Spleen (tissue), 11 donors: ENCODE measurements around the gene CFAP97D1. TPM values are rescaled to one million over a fixed set of nuclear protein-coding genes. Genes with fewer than 3 reads are reported as not detected.

ENCODE experiments used
- DNase-seq: peaks from one replicate; pipeline ENCODE4 v3.0.0-alpha.2; 2020
- H3K27ac ChIP-seq, 8 donors: fragments of 200-600 bp; sonication (generic) in 7 of 8; 1 replicate in 4 of 8; 2 replicates in 4 of 8; pipeline versions ENCODE4 v1.5.0 to v1.8.0; 2016 to 2021; ENCODE audit warnings: inconsistent platforms in 4 of 8, mild to moderate bottlenecking in 4 of 8, moderate library complexity in 1 of 8
- H3K27me3 ChIP-seq, 7 donors: fragments of 200-600 bp; sonication (generic) in 6 of 7; replicated peaks in 1 of 7; 1 replicate in 4 of 7; 2 replicates in 3 of 7; pipeline versions ENCODE4 v1.5.0 to v1.8.0; 2016 to 2021; ENCODE audit warnings: inconsistent platforms in 3 of 7, mild to moderate bottlenecking in 1 of 7
- H3K36me3 ChIP-seq, 6 donors: fragments of 200-600 bp; sonication (generic) in 5 of 6; 1 replicate in 4 of 6; 2 replicates in 2 of 6; pipeline versions ENCODE4 v1.5.0 to v1.8.0; 2016 to 2021; ENCODE audit warnings: inconsistent platforms in 2 of 6
- H3K4me1 ChIP-seq, 6 donors: fragments of 200-600 bp; sonication (generic) in 5 of 6; 1 replicate in 3 of 6; 2 replicates in 3 of 6; pipeline versions ENCODE4 v1.5.0 to v1.8.0; 2016 to 2021; ENCODE audit warnings: inconsistent platforms in 3 of 6
- H3K4me3 ChIP-seq, 8 donors: fragments of 200-600 bp; sonication (generic) in 7 of 8; 1 replicate in 4 of 8; 2 replicates in 4 of 8; pipeline versions ENCODE4 v1.5.0 to v1.8.0; 2016 to 2021; ENCODE audit warnings: inconsistent platforms in 4 of 8, mild to moderate bottlenecking in 4 of 8, moderate library complexity in 2 of 8
- H3K9me3 ChIP-seq, 8 donors: fragments of 200-600 bp; sonication (generic) in 7 of 8; 1 replicate in 4 of 8; 2 replicates in 4 of 8; pipeline versions ENCODE4 v1.5.0 to v1.8.0; 2016 to 2021; ENCODE audit warnings: inconsistent platforms in 4 of 8
- POLR2A ChIP-seq, 3 donors: fragments of 450-650 bp; IDR thresholded peaks; one replicate each; pipeline ENCODE4 v1.5.1; 2017; ENCODE audit warnings: antibody characterized with exemption in 3 of 3, mild to moderate bottlenecking in 1 of 3
- POLR2AphosphoS5 ChIP-seq, 3 donors: sonication (generic); formaldehyde crosslinking; IDR thresholded peaks; one replicate each; pipeline ENCODE4 v1.5.1; 2017; ENCODE audit warnings: antibody characterized with exemption in 3 of 3
- WGBS, 5 donors: extraction: QIAGEN DNeasy Blood & Tissue Kit in 3 of 5; methylation state at CpG; one replicate each; pipeline versions ENCODE4 v1.1.5 to v1.1.7; 2013 to 2018; 5-methylcytosine and 5-hydroxymethylcytosine counted together
- intact Hi-C: fragments of 100-400 bp; cut with DNase I; formaldehyde crosslinking; loops from one replicate; pipeline ENCODE4 v1.15.0; 2023; ENCODE audit warnings: low total_unique reads
- polyA plus RNA-seq, 3 donors: library from polyadenylated mRNA; stranded (reverse); fragments of 200-250 nt; gene quantifications; one replicate each; pipeline ENCODE4 v1.2.1, GENCODE V29; 2013
- total RNA-seq, 7 donors: library from RNA; depleted of rRNA in 3 of 7; stranded (reverse); fragments of >200 nt in 3 of 7; fragmentation: NEBNext Ultra II Directional in 4 of 7; extraction: Animal tissue kit (Norgen Biotek cat#: 25700) in 4 of 7; gene quantifications; one replicate each; pipeline versions ENCODE4 v1.1.0 to v1.2.1, GENCODE V29; 2016 to 2021
- TF ChIP-seq, protein P1 (sequence below), 11 experiments: fragments of 200-600 bp in 7 of 11; fragments of 450-650 bp in 4 of 11; sonication (generic) in 4 of 11; IDR thresholded peaks in 8 of 11; conservative IDR thresholded peaks in 3 of 11; 1 replicate in 7 of 11; 2 replicates in 4 of 11; pipeline versions ENCODE4 v1.4.0 to v1.8.0; 2016 to 2021; ENCODE audit warnings: antibody characterized with exemption in 11 of 11, inconsistent platforms in 4 of 11, mild to moderate bottlenecking in 1 of 11
- donor health status: healthy with polysubstance abuse.
- donor health status: DM: no; HTN: no; CAD: no; lungs with moderate emphysema.
- donor health status: DM: no; HTN: no; CAD: no.
- donor health status: Bipolar disorder and iron deficiency.
- donor health status: healthy.
- donor health status: DM: no; HTN: no; CAD: no.
- donor health status: DM: yes; HTN: yes; CAD: no.

The CFAP97D1 gene
- total and polyA plus RNA-seq, 10 donors, result 0.06 to 0.32 (median 0.19) TPM; not detected in 5

DNA sequence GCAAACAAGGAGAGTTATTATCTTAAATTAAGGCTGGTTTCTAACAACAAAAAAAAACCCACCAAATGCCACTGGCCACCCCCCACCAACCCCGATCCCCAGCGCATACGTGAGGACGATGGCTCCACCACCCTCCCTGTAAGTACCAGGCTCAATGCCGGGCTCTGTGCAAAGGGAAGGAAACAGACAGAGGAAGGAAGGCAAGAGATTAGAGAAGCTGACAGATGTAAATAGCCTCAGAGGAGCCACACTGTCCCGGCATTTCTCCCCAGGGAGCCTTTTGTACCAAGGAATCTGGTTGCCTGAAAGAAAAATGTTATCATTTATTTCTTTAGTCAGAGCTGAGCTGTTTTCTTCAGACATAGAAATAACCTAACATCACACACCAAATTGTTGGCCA is 34.7 kb upstream of the CFAP97D1 start:
- TF ChIP-seq POLR2AphosphoS5 (IDR thresholded peaks at IDR 0.05) (no peak), POLR2A (IDR thresholded peaks at IDR 0.05) (no peak)
- TF ChIP-seq, protein P1, sequence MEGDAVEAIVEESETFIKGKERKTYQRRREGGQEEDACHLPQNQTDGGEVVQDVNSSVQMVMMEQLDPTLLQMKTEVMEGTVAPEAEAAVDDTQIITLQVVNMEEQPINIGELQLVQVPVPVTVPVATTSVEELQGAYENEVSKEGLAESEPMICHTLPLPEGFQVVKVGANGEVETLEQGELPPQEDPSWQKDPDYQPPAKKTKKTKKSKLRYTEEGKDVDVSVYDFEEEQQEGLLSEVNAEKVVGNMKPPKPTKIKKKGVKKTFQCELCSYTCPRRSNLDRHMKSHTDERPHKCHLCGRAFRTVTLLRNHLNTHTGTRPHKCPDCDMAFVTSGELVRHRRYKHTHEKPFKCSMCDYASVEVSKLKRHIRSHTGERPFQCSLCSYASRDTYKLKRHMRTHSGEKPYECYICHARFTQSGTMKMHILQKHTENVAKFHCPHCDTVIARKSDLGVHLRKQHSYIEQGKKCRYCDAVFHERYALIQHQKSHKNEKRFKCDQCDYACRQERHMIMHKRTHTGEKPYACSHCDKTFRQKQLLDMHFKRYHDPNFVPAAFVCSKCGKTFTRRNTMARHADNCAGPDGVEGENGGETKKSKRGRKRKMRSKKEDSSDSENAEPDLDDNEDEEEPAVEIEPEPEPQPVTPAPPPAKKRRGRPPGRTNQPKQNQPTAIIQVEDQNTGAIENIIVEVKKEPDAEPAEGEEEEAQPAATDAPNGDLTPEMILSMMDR (IDR thresholded peaks at IDR 0.05 in 8 of 11, conservative IDR thresholded peaks at IDR 0.05 in 3 of 11), result no peak
- Histone ChIP-seq H3K4me1 (peaks cover 2 to 32% (median 18%) of the 10 kb centered on the region in 6 donors), H3K4me3 (no peak overlapping the region), H3K36me3 (no peaks in the 10 kb centered on the region), H3K9me3 (peaks cover 0 to 4% (median 0%) of the 10 kb centered on the region in 8 donors), H3K27ac (peak overlapping the region in 3 of 8 donors; percentile 22 to 48 (median 36)), H3K27me3 (peaks cover 0 to 58% (median 0%) of the 10 kb centered on the region in 7 donors)
- intact Hi-C loops, result no loop called here
- no peak for DNase-seq
- WGBS, 5 donors, result 1 to 8% (median 3%) methylated on average over 6 of the region's 6 CpGs

- Histone ChIP-seq H3K36me3 (no peaks in the 10 kb centered on the region), H3K27me3 (peaks cover 0 to 48% (median 6%) of the 10 kb centered on the region in 7 donors), H3K4me3 (no peak overlapping the region), H3K4me1 (peaks cover 6 to 42% (median 25%) of the 10 kb centered on the region in 6 donors), H3K27ac (no peak overlapping the region), H3K9me3 (no peaks in the 10 kb centered on the region)
- DNase-seq, result no peak
- TF ChIP-seq, protein P1 (IDR thresholded peaks at IDR 0.05 in 8 of 11, conservative IDR thresholded peaks at IDR 0.05 in 3 of 11), result no peak
- TF ChIP-seq POLR2A (IDR thresholded peaks at IDR 0.05), result no peak
- TF ChIP-seq POLR2AphosphoS5 (IDR thresholded peaks at IDR 0.05), result no peak
- WGBS, 5 donors, result 57 to 79% (median 70%) methylated on average over 5 of the region's 5 CpGs
- intact Hi-C loops, result no loop called here
These were observed 30.1 kb upstream of the CFAP97D1 start for GRCh38 chr17:43750153-43750552.

GRCh38 chr17:43753493-43754129 is 26.6 kb upstream of the CFAP97D1 start:
- H3K4me3 ChIP-seq, result no peak overlapping the region
- peaks cover 0 to 60% (median 18%) of the 10 kb centered on the region in 7 donors for H3K27me3 ChIP-seq
- no peaks in the 10 kb centered on the region for H3K9me3 ChIP-seq
- H3K36me3 ChIP-seq, result no peaks in the 10 kb centered on the region
- H3K27ac ChIP-seq, result no peak overlapping the region
- WGBS, 5 donors, result 47 to 58% (median 56%) methylated on average over 5 of the region's 5 CpGs
- no peak for DNase-seq
- intact Hi-C loops, result no loop called here
- H3K4me1 ChIP-seq, result peaks cover 11 to 37% (median 20%) of the 10 kb centered on the region in 6 donors
- TF ChIP-seq POLR2A (IDR thresholded peaks at IDR 0.05) (no peak), POLR2AphosphoS5 (IDR thresholded peaks at IDR 0.05) (no peak)
- TF ChIP-seq, protein P1 (IDR thresholded peaks at IDR 0.05 in 8 of 11, conservative IDR thresholded peaks at IDR 0.05 in 3 of 11), result no peak

GRCh38 chr17:43754947-43755346 is 25.3 kb upstream of the CFAP97D1 start:
- H3K4me3 ChIP-seq, result peak overlapping the region in 5 of 8 donors; percentile 4 to 45 (median 24)
- TF ChIP-seq POLR2AphosphoS5 (IDR thresholded peaks at IDR 0.05) (no peak), POLR2A (IDR thresholded peaks at IDR 0.05) (no peak)
- TF ChIP-seq, protein P1 (IDR thresholded peaks at IDR 0.05 in 8 of 11, conservative IDR thresholded peaks at IDR 0.05 in 3 of 11), result no peak

More at GRCh38 chr17:43754947-43755346, 25.3 kb upstream of the CFAP97D1 start:
- Histone ChIP-seq H3K27me3 (peaks cover 0 to 63% (median 18%) of the 10 kb centered on the region in 7 donors), H3K4me1 (peaks cover 11 to 31% (median 19%) of the 10 kb centered on the region in 6 donors), H3K27ac (peak overlapping the region in 7 of 8 donors; percentile 43 to 75 (median 55)), H3K9me3 (no peaks in the 10 kb centered on the region), H3K36me3 (no peaks in the 10 kb centered on the region)
- no peak for DNase-seq
- whole genome bisulfite sequencing, 5 donors, result 29 to 65% (median 30%) methylated on average over 10 to 21 of the region's 21 CpGs
- intact Hi-C loops, result no loop called here
